HL-60 (cell line): ENCODE results near the gene ANKRD44.

ENCODE experiments used
- GABPA ChIP-seq: IDR thresholded peaks from 2 replicates; pipeline ENCODE4 v1.6.1; 2012; ENCODE audit warnings: low read depth
- POLR2AphosphoS5 ChIP-seq: IDR thresholded peaks from 2 replicates; pipeline ENCODE4 v1.6.1; 2012; ENCODE audit warnings: low read depth
- TF ChIP-seq, protein P1 (sequence below): IDR thresholded peaks from one replicate; pipeline ENCODE4 v1.5.1; 2011; ENCODE audit warnings: low read length, control low read depth, inconsistent platforms; ENCODE audit not compliant: insufficient read depth

DNA sequence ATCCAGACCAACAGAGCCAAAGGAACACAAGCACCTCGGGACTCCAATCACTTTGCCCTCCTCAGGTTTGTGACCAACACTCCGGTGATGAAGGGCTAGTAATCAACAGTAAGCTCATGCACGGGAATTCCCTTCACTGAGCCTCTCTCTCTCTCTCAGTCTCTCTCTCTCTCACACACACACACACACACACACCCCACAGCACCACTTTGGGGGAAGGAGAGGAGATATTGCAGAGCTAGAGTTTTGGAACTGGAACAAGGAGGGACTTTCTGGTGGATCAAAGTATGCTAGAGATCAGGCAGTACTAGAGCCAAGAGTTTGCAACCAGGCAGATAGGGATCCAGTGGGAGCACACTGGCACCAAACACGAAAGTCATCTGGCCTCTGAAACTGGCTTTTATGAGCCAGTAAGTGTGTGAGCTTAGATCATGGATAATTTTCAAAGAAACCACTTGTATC, 98.7 kb downstream of the ANKRD44 start:
- TF ChIP-seq, protein P1, sequence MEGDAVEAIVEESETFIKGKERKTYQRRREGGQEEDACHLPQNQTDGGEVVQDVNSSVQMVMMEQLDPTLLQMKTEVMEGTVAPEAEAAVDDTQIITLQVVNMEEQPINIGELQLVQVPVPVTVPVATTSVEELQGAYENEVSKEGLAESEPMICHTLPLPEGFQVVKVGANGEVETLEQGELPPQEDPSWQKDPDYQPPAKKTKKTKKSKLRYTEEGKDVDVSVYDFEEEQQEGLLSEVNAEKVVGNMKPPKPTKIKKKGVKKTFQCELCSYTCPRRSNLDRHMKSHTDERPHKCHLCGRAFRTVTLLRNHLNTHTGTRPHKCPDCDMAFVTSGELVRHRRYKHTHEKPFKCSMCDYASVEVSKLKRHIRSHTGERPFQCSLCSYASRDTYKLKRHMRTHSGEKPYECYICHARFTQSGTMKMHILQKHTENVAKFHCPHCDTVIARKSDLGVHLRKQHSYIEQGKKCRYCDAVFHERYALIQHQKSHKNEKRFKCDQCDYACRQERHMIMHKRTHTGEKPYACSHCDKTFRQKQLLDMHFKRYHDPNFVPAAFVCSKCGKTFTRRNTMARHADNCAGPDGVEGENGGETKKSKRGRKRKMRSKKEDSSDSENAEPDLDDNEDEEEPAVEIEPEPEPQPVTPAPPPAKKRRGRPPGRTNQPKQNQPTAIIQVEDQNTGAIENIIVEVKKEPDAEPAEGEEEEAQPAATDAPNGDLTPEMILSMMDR: no peak
- no peak for TF ChIP-seq POLR2AphosphoS5
- no peak for TF ChIP-seq GABPA
